K562 (cell line): ENCODE data around the gene ADGRG1. TPM values are rescaled to one million over a fixed set of nuclear protein-coding genes. Genes with fewer than 3 reads are reported as not detected.
A peak's percentile ranks its signal among the peaks of the same experiment; 100 is the strongest.

Source experiments
- ARID3B ChIP-seq: fragments of 250-450 bp; sonication (Bioruptor Pico); IDR thresholded peaks from 2 replicates; pipeline ENCODE4 v1.4.0; 2020; ENCODE audit warnings: borderline replicate concordance
- CCNT2 ChIP-seq: IDR thresholded peaks from 2 replicates; pipeline ENCODE4 v1.6.1; 2011; ENCODE audit warnings: borderline replicate concordance, low read depth, mild to moderate bottlenecking, moderate library complexity, mixed read lengths, low read length; ENCODE audit not compliant: insufficient read length; ENCODE audit errors: extremely low read depth
- E2F4 ChIP-seq: sonication (generic); formaldehyde crosslinking; IDR thresholded peaks from 2 replicates; pipeline ENCODE4 v1.8.0; 2022; ENCODE audit warnings: mild to moderate bottlenecking, low read depth, missing genetic modification reagents
- KLF10 ChIP-seq: fragments of 250-450 bp; sonication (Bioruptor Pico); IDR thresholded peaks from 2 replicates; pipeline ENCODE4 v1.6.1; 2021; ENCODE audit warnings: matching md5 sums
- MLLT1 ChIP-seq, 2 experiments: fragments of 450-650 bp; IDR thresholded peaks; 2 replicates each; pipeline ENCODE4 v1.6.1; 2016
- MTA2 ChIP-seq: fragments of 450-650 bp; IDR thresholded peaks from 2 replicates; pipeline ENCODE4 v1.6.1; 2016; ENCODE audit warnings: low read depth
- MXI1 ChIP-seq: IDR thresholded peaks from 2 replicates; pipeline ENCODE4 v1.6.1; 2011; ENCODE audit warnings: low read depth, mild to moderate bottlenecking, improper control_type of control experiment, low read length
- PHF8 ChIP-seq: fragments of 200-600 bp; sonication (generic); IDR thresholded peaks from 2 replicates; pipeline ENCODE4 v1.6.1; 2012; ENCODE audit warnings: mixed run types, mild to moderate bottlenecking, inconsistent platforms, low read length, moderate library complexity, borderline replicate concordance
- SRSF9 ChIP-seq: fragments of 200-400 bp; formaldehyde crosslinking; IDR thresholded peaks from 2 replicates; pipeline ENCODE4 v1.6.1; 2017; ENCODE audit warnings: low read depth, low read length, borderline replicate concordance
- THAP12 ChIP-seq: fragments of 250-450 bp; sonication (Bioruptor Pico); IDR thresholded peaks from 2 replicates; pipeline ENCODE4 v1.9.0; 2021; ENCODE audit warnings: mild to moderate bottlenecking, inconsistent platforms
- ZMIZ1 ChIP-seq, 2 experiments: fragments of 150-350 bp in 1 of 2; IDR thresholded peaks; 2 replicates each; pipeline ENCODE4 v1.6.1; 2012 to 2016; ENCODE audit warnings: low read depth in 2 of 2, low read length in 2 of 2, mild to moderate bottlenecking in 1 of 2, moderate library complexity in 1 of 2
- ZNF12 ChIP-seq: sonication (generic); formaldehyde crosslinking; IDR thresholded peaks from 2 replicates; pipeline ENCODE4 v1.4.0; 2020; ENCODE audit warnings: mild to moderate bottlenecking, missing genetic modification reagents
- ZNF232 ChIP-seq: sonication (generic); formaldehyde crosslinking; IDR thresholded peaks from 2 replicates; pipeline ENCODE4 v1.8.0; 2022; ENCODE audit warnings: mild to moderate bottlenecking, missing genetic modification reagents
- ZNF589 ChIP-seq: fragments of 200-800 bp; sonication (Bioruptor generic); IDR thresholded peaks from 2 replicates; pipeline ENCODE4 v1.6.1; 2016; ENCODE audit warnings: low read depth, missing genetic modification characterization, missing compliant biosample characterization
- ZNF707 ChIP-seq: fragments of 250-450 bp; sonication (Bioruptor Pico); conservative IDR thresholded peaks from 2 replicates; pipeline ENCODE4 v1.8.0; 2022; ENCODE audit warnings: inconsistent platforms, mild to moderate bottlenecking, moderate library complexity
- ZNF778 ChIP-seq: fragments of 450-650 bp; formaldehyde crosslinking; IDR thresholded peaks from 2 replicates; pipeline ENCODE4 v1.4.0; 2020; ENCODE audit warnings: mild to moderate bottlenecking, moderate library complexity
- polyA plus RNA-seq, 8 experiments: library from polyadenylated mRNA; depleted of rRNA in 4 of 8; stranded (reverse) in 5 of 8; unstranded in 3 of 8; fragments of >200 nt; fragmentation: Nextera tagmentation in 2 of 8; fragmentation: Illumina TruSeq in 1 of 8; extraction: Ambion mirVana in 2 of 8; extraction: Trizol in 1 of 8; gene quantifications; 2 replicates each; pipeline versions ENCODE4 v1.2.1 to v1.2.3, GENCODE V29; 2011 to 2014; ENCODE audit warnings: inconsistent platforms in 1 of 8, missing spikeins in 1 of 8
- total RNA-seq, 7 experiments: library from RNA; depleted of rRNA in 6 of 7; stranded (reverse); fragments of >200 nt in 6 of 7; fragmentation: Illumina TruSeq in 2 of 7; extraction: Trizol in 2 of 7; gene quantifications; 2 replicates each; pipeline versions ENCODE4 v1.2.1 to v1.2.3, GENCODE V29; 2011 to 2021; ENCODE audit warnings: low replicate concordance in 1 of 7

The ADGRG1 gene
- total and polyA plus RNA-seq, 9 of the 15 experiments (the other 6 are each of a cell fraction or from before 2014, with no cell fraction given) = 0.04 to 0.31 (median 0.16) TPM; not detected in 6

- TF ChIP-seq ARID3B (CRISPR knock-in tag) = no peak
- no peak for TF ChIP-seq E2F4
- TF ChIP-seq ZNF232 (CRISPR knock-in tag) = no peak
- TF ChIP-seq ZNF12 = no peak
- no peak for TF ChIP-seq KLF10 (CRISPR knock-in tag)
- no peak for TF ChIP-seq ZMIZ1 (IDR thresholded peaks at IDR 0.05; ENCODE audit: low read depth in 2 of 2, low read length in 2 of 2)
- no peak for TF ChIP-seq ZNF589 (CRISPR knock-in tag)
- TF ChIP-seq MTA2 = no peak
- TF ChIP-seq PHF8 = peak; percentile 28; the same call in 1 of the 2 replicates
- TF ChIP-seq ZNF707 = no peak
- TF ChIP-seq MLLT1 (IDR thresholded peaks at IDR 0.05) = no peak
- TF ChIP-seq THAP12 (CRISPR knock-in tag) = no peak
- TF ChIP-seq MXI1 = no peak
- no peak for TF ChIP-seq ZNF778 (CRISPR knock-in tag)
- no peak for TF ChIP-seq SRSF9
- TF ChIP-seq CCNT2 = no peak
These were observed 66.6 kb downstream of the ADGRG1 start, which contains the start of gene DRC7 (continued) for GRCh38 chr16:57694725-57695679.
